Measurements from ENCODE around the gene ARL5C. TPM values are rescaled to one million over a fixed set of nuclear protein-coding genes. Genes with fewer than 3 reads are reported as not detected.
"Not testable (repeated sequence)": the region's sequence is repeated elsewhere in the genome, so short reads cannot be mapped to it uniquely, and the experiment has no call there.

The ARL5C gene
- total RNA-seq, 1 donor from 2014 or later = not detected

DNA sequence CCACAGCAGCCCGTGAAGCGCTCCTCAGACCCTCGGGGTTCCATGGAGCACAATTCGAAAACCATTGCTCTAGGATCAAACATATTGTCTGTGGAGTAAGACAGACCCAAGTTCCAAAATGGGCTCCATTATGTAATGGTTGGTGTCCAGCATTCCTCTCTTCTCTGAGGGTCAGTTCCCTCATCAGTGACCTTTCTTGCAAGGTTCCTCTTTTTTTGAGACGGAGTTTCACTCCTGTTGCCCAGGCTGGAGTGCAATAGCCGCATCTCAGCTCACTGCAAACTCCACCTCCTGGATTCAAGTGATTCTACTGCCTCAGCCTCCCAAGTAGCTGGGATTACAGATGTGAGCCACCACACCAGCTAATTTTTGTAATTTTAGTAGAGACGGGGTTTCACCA is 43.0 kb downstream of the ARL5C start:
- Mint-ChIP-seq H3K27ac (no peak overlapping the region), H3K9me3 (no peaks in the 10 kb centered on the region), H3K27me3 (ENCODE audit: insufficient read depth) (no peaks in the 10 kb centered on the region), H3K4me3 (no peak overlapping the region), H3K4me1 (ENCODE audit: low read depth) (no peaks in the 10 kb centered on the region), H3K36me3 (ENCODE audit: low read depth) (no peaks in the 10 kb centered on the region)
- no peak for DNase-seq (ENCODE audit: low spot score)
- intact Hi-C loops (cut with micrococcal nuclease) = no loop called here

DNA sequence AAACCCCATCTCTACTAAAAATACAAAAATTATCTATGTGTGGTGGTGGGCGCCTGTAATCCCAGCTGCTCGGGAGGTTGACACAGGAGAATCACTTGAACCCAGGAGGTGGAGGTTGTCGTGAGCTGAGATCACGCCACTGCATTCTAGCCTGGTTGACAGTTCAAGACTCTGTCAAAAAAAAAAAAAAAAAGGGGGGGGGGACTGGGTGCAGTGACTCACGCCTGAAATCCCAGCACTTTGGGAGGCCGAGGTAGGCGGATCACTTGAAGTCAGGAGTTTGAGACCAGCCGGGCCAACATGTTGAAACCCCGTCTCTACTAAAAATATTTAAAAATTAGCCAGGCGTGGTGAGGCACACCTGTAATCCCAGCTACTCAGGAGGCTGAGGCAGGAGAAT is 44.0 kb downstream of the ARL5C start:
- H3K27ac Mint-ChIP-seq; H3K4me3 Mint-ChIP-seq; H3K4me1 Mint-ChIP-seq (ENCODE audit: low read depth); DNase-seq (ENCODE audit: low spot score); H3K9me3 Mint-ChIP-seq; H3K36me3 Mint-ChIP-seq (ENCODE audit: low read depth); H3K27me3 Mint-ChIP-seq (ENCODE audit: insufficient read depth); intact Hi-C loops (cut with micrococcal nuclease): not testable (repeated sequence)

DNA sequence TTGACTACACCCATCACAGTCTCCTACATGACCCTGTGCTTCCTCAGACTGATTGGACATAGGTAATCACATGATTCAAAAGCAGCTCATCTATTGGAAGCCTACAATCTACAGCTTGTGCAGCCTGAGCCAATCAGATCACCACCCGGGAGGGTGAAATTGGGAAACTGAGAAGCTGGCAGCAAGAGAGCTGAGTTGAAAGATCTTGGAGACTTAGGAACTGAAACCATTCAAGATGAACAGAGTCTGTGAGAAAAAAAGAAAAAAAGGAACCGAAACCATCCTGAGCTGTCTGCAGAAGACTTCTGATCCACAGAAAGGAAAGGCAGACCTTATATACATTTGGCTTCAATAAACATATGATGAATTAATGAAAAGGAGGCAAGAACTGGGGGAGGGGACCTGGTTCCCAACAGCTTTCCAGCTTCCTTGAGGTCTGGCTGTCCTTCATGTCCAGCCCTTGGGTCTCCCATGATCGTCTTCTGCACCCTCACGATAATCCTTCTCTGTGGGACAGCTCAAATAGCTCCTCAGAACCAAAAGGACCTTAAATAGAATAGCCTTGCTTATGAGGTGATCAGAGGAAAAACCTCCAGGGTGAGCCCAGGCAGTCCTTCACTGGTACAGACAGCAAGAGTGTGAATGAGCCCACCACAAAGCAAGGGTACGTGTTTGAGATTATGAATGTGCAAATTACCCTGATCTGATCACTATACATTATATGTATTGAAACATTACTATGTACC is 47.1 kb downstream of the ARL5C start:
- Mint-ChIP-seq H3K27ac (no peak overlapping the region), H3K36me3 (ENCODE audit: low read depth) (no peaks in the 10 kb centered on the region), H3K4me3 (no peak overlapping the region), H3K27me3 (ENCODE audit: insufficient read depth) (no peaks in the 10 kb centered on the region), H3K9me3 (no peaks in the 10 kb centered on the region), H3K4me1 (ENCODE audit: low read depth) (no peaks in the 10 kb centered on the region)
- intact Hi-C loops (cut with micrococcal nuclease) = no loop called here
- DNase-seq (ENCODE audit: low spot score) = no peak

DNA sequence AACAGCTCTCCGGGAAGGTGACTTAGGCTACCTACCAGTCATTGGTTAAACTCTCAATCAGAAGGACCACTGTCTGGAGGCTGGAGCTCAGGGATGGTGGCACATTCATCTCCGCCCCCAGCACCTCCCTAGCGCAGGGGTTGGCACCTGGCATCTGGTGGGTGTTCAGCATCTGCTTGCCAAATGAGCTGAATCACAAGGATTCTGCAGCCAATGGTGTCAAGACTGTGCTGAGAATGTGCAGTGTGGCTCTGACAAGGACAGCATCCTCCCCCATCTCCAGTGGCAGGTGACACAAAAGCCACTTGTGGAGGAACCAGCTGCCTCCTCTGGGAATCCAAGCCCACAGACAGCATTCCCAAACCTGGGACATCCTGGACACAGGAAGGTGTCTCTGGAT is 49.7 kb downstream of the ARL5C start:
- H3K9me3 Mint-ChIP-seq = no peaks in the 10 kb centered on the region
- peaks cover 1% of the 10 kb centered on the region for H3K27me3 Mint-ChIP-seq (ENCODE audit: insufficient read depth)
- H3K36me3 Mint-ChIP-seq (ENCODE audit: low read depth) = no peaks in the 10 kb centered on the region
- no peak for DNase-seq (ENCODE audit: low spot score)
- no peak overlapping the region for H3K27ac Mint-ChIP-seq
- no peaks in the 10 kb centered on the region for H3K4me1 Mint-ChIP-seq (ENCODE audit: low read depth)
- intact Hi-C loops (cut with micrococcal nuclease) = no loop called here
- no peak overlapping the region for H3K4me3 Mint-ChIP-seq

DNA sequence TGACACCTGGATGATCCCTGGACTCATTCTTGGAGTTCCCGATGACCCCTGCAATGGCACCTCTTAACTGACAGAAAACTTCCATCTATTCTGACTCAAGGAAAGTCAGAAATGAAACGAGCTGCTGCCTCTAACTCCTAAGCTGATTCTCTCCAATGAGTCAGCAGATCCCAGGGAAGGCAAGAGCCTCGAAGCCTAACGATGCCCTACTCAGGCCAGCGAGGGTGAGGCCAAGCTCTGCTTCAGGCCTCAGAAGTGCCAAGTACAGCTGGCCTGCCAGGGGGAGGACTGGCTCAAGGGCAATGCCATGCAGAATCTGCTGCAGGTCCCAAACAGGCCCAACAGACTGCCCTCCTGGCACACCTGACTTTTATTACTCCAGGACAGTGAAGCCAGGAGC is 50.8 kb downstream of the ARL5C start:
- Mint-ChIP-seq H3K36me3 (ENCODE audit: low read depth) (no peaks in the 10 kb centered on the region), H3K4me1 (ENCODE audit: low read depth) (no peaks in the 10 kb centered on the region), H3K9me3 (no peaks in the 10 kb centered on the region), H3K27me3 (ENCODE audit: insufficient read depth) (peaks cover 1% of the 10 kb centered on the region), H3K27ac (no peak overlapping the region), H3K4me3 (no peak overlapping the region)
- intact Hi-C loops (cut with micrococcal nuclease) = no loop called here
- no peak for DNase-seq (ENCODE audit: low spot score)

DNA sequence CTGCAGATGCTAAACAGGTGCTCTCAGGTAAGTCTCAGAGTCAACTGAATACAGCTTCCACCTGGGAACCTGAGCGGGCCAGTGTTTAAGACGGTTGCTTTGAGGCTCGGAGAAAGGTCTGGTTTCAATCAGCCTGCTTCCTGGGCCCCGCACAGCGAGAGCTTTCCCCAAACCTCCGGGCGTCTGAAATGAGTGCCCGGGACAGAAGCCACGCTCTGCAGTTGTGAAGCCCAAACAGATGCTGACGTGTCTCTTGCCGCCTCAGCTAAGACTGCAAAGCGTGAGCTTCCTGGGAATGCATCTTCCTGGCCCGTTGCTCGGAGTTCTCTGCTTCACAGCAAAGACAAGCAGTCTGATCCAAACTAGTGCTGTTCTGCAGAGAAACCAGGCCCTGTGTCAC is 51.2 kb downstream of the ARL5C start:
- intact Hi-C loops (cut with micrococcal nuclease) = no loop called here
- H3K27me3 Mint-ChIP-seq (ENCODE audit: insufficient read depth) = peaks cover 1% of the 10 kb centered on the region
- H3K9me3 Mint-ChIP-seq = no peaks in the 10 kb centered on the region
- no peaks in the 10 kb centered on the region for H3K36me3 Mint-ChIP-seq (ENCODE audit: low read depth)
- no peak overlapping the region for H3K27ac Mint-ChIP-seq
- H3K4me3 Mint-ChIP-seq = no peak overlapping the region
- DNase-seq (ENCODE audit: low spot score) = no peak
- no peaks in the 10 kb centered on the region for H3K4me1 Mint-ChIP-seq (ENCODE audit: low read depth)

DNA sequence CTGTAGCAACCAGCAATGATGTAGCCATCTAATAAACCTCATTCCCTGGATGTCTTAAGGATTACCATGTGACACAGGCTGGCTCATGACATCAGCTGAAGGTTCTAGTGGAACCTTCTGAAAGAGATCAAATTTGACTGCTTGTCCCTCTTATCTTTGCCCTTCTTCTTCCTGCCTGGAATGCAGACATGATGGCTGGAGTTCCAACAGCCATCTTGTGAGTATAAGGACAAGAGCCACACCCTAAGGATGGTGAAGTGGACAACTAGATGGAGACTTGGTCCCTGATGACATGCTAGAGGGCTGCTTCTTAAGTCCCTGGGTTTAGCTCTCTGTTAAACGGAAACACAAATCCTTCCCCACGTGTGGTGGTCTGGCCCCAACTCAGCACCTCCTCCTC is 52.1 kb downstream of the ARL5C start:
- intact Hi-C loops (cut with micrococcal nuclease) = no loop called here
- no peaks in the 10 kb centered on the region for H3K4me1 Mint-ChIP-seq (ENCODE audit: low read depth)
- H3K27me3 Mint-ChIP-seq (ENCODE audit: insufficient read depth) = peaks cover 1% of the 10 kb centered on the region
- no peaks in the 10 kb centered on the region for H3K9me3 Mint-ChIP-seq
- no peak overlapping the region for H3K4me3 Mint-ChIP-seq
- H3K27ac Mint-ChIP-seq = no peak overlapping the region
- H3K36me3 Mint-ChIP-seq (ENCODE audit: low read depth) = no peaks in the 10 kb centered on the region
- no peak for DNase-seq (ENCODE audit: low spot score)

DNA sequence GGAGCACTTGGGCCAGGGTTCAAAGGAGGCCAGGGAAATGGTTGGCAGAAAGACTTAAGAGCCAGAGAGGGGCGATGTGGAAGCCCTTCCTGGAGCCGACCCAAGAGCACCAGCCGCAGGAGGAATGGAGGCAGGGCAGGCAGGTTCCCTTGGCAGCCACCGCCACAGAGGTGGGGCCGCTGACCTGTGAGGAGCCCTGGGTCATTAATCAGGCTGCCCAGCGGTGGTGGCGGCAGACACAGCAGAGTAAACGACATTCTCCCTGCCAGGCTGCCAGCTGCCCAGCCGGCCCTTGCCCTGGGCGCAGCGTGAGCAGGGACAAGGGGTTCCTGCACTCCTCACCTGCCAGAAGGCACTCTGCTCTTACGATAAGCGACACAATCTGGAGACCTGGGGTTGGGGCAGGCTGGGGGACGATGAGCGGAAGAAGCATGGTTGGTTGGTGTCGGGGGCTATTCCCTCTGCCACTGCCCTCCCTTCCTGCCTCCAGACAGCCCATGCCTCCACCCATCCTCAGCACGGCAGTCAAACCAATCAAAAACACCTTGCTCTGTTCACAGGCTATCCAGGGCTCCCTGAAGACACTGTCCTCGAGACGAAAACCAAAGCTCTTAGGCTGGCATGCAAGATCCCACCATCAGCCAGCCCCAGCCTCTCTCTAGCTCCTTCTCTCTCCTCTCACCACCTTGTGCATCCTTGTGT is 55.4 kb downstream of the ARL5C start:
- Mint-ChIP-seq H3K9me3 (no peaks in the 10 kb centered on the region), H3K4me1 (ENCODE audit: low read depth) (no peaks in the 10 kb centered on the region), H3K27me3 (ENCODE audit: insufficient read depth) (peaks cover 1% of the 10 kb centered on the region), H3K4me3 (no peak overlapping the region), H3K36me3 (ENCODE audit: low read depth) (no peaks in the 10 kb centered on the region), H3K27ac (no peak overlapping the region)
- intact Hi-C loops (cut with micrococcal nuclease) = no loop called here
- DNase-seq (ENCODE audit: low spot score) = no peak

DNA sequence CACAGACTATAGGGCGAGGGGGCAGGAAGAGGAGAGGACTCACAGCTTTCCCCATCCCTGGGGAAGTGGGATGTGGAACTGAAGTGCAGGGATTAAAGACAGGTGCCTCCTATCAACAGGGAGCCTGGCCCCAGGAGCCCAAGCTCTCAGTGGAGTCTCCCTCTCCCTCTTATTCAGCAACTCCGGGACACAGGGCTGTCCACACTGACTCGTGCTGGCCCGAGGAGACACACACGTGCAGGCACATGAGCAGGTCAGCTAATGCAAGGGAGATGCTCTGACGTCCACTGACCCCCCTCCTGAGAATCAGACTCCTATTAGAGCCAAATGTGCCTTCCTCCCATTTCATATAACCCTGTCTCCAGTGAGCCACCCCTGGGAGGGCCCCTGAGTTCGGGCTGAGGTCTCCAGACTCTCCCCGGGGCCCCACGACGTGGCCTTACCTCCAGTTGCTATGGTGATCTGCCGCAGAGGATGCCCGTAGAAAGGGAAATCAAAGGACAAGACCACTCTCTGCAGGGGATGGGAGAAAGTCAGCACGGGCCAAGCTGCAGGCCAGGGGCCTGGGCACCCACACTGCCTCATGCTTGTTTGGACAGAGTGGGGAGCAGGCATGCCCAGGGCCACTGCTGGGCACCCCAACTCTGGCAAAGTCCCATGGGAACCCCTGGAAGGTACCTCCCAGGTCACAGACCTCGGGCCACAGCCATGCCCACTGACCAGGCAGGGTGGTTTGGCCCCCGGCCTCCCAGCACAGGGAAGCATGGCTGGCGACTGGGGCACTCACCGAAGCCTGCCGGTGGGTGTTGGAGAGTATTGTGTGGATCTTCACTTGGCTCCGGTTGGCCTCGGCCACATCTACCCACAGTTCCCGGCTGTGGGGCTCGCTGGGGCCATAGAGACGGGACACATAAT is 57.2 kb downstream of the ARL5C start:
- DNase-seq (ENCODE audit: low spot score) = no peak
- Mint-ChIP-seq H3K4me3 (no peak overlapping the region), H3K9me3 (no peaks in the 10 kb centered on the region), H3K27ac (no peak overlapping the region), H3K36me3 (ENCODE audit: low read depth) (no peaks in the 10 kb centered on the region), H3K27me3 (ENCODE audit: insufficient read depth) (peaks cover 1% of the 10 kb centered on the region), H3K4me1 (ENCODE audit: low read depth) (no peaks in the 10 kb centered on the region)
- intact Hi-C loops (cut with micrococcal nuclease) = no loop called here

DNA sequence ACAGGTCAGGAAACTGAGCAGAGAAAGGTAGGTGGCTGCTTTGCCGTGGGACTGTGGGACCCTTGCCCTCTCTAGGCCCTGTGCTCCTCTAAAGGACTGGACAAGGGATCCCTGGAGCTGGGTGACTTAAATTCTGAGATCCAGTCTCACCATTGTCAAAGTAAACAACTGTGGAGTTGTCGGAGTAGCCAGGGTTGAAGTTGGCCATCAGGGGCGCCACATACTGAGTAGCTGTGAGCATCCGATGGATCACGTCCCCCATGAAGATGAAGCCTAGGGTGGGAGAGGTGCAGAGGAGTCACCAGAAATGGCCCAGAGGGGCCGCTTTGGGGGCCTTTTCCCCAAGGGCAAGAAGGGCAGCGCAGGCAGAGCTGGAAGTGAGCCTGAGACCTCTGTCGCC is 58.0 kb downstream of the ARL5C start:
- Mint-ChIP-seq H3K9me3 (no peaks in the 10 kb centered on the region), H3K27ac (no peak overlapping the region), H3K27me3 (ENCODE audit: insufficient read depth) (no peaks in the 10 kb centered on the region), H3K36me3 (ENCODE audit: low read depth) (no peaks in the 10 kb centered on the region), H3K4me1 (ENCODE audit: low read depth) (no peaks in the 10 kb centered on the region), H3K4me3 (no peak overlapping the region)
- no peak for DNase-seq (ENCODE audit: low spot score)
- intact Hi-C loops (cut with micrococcal nuclease) = no loop called here

DNA sequence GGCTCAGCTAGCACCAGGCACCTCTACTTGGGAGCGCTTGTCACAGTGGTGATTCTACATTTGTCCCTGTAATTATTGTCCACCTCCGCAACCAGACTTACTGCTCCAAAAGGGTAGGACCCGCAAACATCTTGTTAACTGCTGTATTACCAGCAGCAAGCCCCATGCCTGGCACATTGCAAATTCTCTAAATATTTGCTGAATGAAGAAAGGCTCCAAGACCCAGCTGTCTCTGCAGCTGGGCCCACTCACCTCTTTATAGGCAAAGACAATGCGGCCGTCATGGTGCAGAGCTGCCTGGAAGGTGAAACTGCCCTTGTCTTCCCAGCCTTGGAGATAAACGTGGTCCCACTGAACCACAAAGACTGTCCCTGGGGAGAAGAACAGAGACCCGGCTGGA is 58.8 kb downstream of the ARL5C start:
- Mint-ChIP-seq H3K36me3 (ENCODE audit: low read depth) (no peaks in the 10 kb centered on the region), H3K4me1 (ENCODE audit: low read depth) (no peaks in the 10 kb centered on the region), H3K9me3 (no peaks in the 10 kb centered on the region), H3K27me3 (ENCODE audit: insufficient read depth) (no peaks in the 10 kb centered on the region), H3K27ac (no peak overlapping the region), H3K4me3 (no peak overlapping the region)
- intact Hi-C loops (cut with micrococcal nuclease) = no loop called here
- no peak for DNase-seq (ENCODE audit: low spot score)

All from activated T-helper 1 cell treated with anti-CD3 and anti-CD28 coated beads, Interleukin-12 subunit alpha, Interleukin-12 subunit beta, Interleukin-2, Interleukin-4 antibody, amounts not matched to agents 30 ng/mL and 10 ng/mL and 1 ng/mL, durations not matched to agents 14 hours and 24 hours and 36 hours (primary cell).